B cell (primary cell): ENCODE results near the gene SPRY4.

Experiments used
- CTCF ChIP-seq: fragments of 200-600 bp; IDR thresholded peaks from one replicate; pipeline ENCODE4 v1.8.0; 2022; ENCODE audit warnings: antibody characterized with exemption, mild to moderate bottlenecking
- EZH2 ChIP-seq: IDR thresholded peaks from 2 replicates; pipeline ENCODE4 v1.6.1; 2012; ENCODE audit warnings: borderline replicate concordance, low read depth, mild to moderate bottlenecking, moderate library complexity, low read length; ENCODE audit not compliant: insufficient read depth, poor library complexity, severe bottlenecking

GRCh38 chr5:142263346-142263745 lies 61.5 kb downstream of the SPRY4 start:
- TF ChIP-seq CTCF (no peak), EZH2 (no peak)
